ENCODE data around the gene MEGF6.

The MEGF6 gene

DNA sequence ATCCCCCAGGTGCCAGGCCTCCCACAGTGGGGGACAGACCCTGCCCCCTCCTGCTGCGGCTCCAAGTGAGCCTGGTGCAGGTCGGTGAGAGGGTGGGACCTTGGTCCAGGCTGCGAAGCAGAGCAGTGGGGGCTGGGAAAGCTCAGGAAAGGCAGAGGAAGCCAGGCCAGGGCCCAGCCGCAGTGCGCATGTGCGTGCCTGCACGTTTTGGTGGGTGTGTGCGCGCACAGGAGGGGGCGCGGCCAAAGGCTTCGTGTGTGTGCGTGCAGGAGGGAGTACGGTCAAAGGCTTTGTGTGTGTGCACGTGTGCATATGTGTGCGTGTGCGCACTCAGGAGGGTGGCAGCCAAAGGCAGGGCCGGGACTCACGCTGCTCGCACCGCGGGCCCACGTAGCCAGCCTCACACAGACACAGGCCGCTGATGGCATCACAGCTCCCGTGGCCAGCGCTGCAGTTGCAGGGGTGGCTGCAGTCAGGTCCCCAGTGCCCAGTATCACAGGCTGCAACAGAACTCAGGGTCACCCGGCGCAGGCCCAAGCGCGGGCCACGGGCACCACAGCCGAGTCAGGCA is 111.0 kb downstream of the MEGF6 start:
- no peaks in the 10 kb centered on the region for H3K36me3 ChIP-seq
- no peaks in the 10 kb centered on the region for H3K27me3 ChIP-seq
- no peaks in the 10 kb centered on the region for H3K9me3 ChIP-seq
- no peaks in the 10 kb centered on the region for H3K4me1 ChIP-seq
- DNase-seq: no peak
- H3K4me3 ChIP-seq (ENCODE audit: low read depth, low read length): no peak overlapping the region
- TF ChIP-seq, protein P1, sequence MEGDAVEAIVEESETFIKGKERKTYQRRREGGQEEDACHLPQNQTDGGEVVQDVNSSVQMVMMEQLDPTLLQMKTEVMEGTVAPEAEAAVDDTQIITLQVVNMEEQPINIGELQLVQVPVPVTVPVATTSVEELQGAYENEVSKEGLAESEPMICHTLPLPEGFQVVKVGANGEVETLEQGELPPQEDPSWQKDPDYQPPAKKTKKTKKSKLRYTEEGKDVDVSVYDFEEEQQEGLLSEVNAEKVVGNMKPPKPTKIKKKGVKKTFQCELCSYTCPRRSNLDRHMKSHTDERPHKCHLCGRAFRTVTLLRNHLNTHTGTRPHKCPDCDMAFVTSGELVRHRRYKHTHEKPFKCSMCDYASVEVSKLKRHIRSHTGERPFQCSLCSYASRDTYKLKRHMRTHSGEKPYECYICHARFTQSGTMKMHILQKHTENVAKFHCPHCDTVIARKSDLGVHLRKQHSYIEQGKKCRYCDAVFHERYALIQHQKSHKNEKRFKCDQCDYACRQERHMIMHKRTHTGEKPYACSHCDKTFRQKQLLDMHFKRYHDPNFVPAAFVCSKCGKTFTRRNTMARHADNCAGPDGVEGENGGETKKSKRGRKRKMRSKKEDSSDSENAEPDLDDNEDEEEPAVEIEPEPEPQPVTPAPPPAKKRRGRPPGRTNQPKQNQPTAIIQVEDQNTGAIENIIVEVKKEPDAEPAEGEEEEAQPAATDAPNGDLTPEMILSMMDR (IDR thresholded peaks at IDR 0.05; ENCODE audit: low read depth, low read length): no peak

- no peaks in the 10 kb centered on the region for H3K4me1 ChIP-seq
Observed at GRCh38 chr1:3499611-3500010, 111.7 kb downstream of the MEGF6 start.

GRCh38 chr1:3498986-3499385 is 112.3 kb downstream of the MEGF6 start:
- TF ChIP-seq, protein P1 (IDR thresholded peaks at IDR 0.05; ENCODE audit: low read depth, low read length): no peak
- no peaks in the 10 kb centered on the region for H3K36me3 ChIP-seq
- no peak overlapping the region for H3K4me3 ChIP-seq (ENCODE audit: low read depth, low read length)
- H3K9me3 ChIP-seq: no peaks in the 10 kb centered on the region
- no peaks in the 10 kb centered on the region for H3K27me3 ChIP-seq
- H3K4me1 ChIP-seq: no peaks in the 10 kb centered on the region
- no peak for DNase-seq

More at GRCh38 chr1:3499611-3500010, 111.7 kb downstream of the MEGF6 start:
- TF ChIP-seq, protein P1 (IDR thresholded peaks at IDR 0.05; ENCODE audit: low read depth, low read length): no peak
- no peak overlapping the region for H3K4me3 ChIP-seq (ENCODE audit: low read depth, low read length)
- no peaks in the 10 kb centered on the region for H3K27me3 ChIP-seq
- no peaks in the 10 kb centered on the region for H3K36me3 ChIP-seq
- no peak for DNase-seq
- no peaks in the 10 kb centered on the region for H3K9me3 ChIP-seq

- TF ChIP-seq, protein P1 (IDR thresholded peaks at IDR 0.05; ENCODE audit: low read depth, low read length): no peak
- Histone ChIP-seq H3K9me3 (no peaks in the 10 kb centered on the region), H3K4me3 (ENCODE audit: low read depth, low read length) (no peak overlapping the region), H3K27me3 (no peaks in the 10 kb centered on the region), H3K4me1 (no peaks in the 10 kb centered on the region), H3K36me3 (no peaks in the 10 kb centered on the region)
- no peak for DNase-seq
Observed at GRCh38 chr1:3498246-3498930, 112.9 kb downstream of the MEGF6 start.

- TF ChIP-seq, protein P1 (IDR thresholded peaks at IDR 0.05; ENCODE audit: low read depth, low read length): no peak
- Histone ChIP-seq H3K27me3 (no peaks in the 10 kb centered on the region), H3K4me3 (ENCODE audit: low read depth, low read length) (no peak overlapping the region), H3K4me1 (no peaks in the 10 kb centered on the region), H3K36me3 (no peaks in the 10 kb centered on the region), H3K9me3 (no peaks in the 10 kb centered on the region)
- DNase-seq: no peak
Observed at GRCh38 chr1:3497521-3497920, 113.8 kb downstream of the MEGF6 start.

- no peak overlapping the region for H3K4me3 ChIP-seq (ENCODE audit: low read depth, low read length)
- TF ChIP-seq, protein P1 (IDR thresholded peaks at IDR 0.05; ENCODE audit: low read depth, low read length): no peak
- H3K9me3 ChIP-seq: no peaks in the 10 kb centered on the region
- no peaks in the 10 kb centered on the region for H3K27me3 ChIP-seq
- H3K4me1 ChIP-seq: no peaks in the 10 kb centered on the region
- no peaks in the 10 kb centered on the region for H3K36me3 ChIP-seq
- no peak for DNase-seq
Observed at GRCh38 chr1:3496916-3497315, 114.4 kb downstream of the MEGF6 start.

Measured in BE2C (cell line).